PC-9 (cell line): Measurements from ENCODE around the gene NECTIN1. TPM values are rescaled to one million over a fixed set of nuclear protein-coding genes. Genes with fewer than 3 reads are reported as not detected.

Source experiments
- BruUV-seq: library from RNA; stranded (reverse); fragments of 400-500 nt; replicated peaks from 2 replicates; lab custom pipeline; 2021; lab: Mats Ljungman, UMichigan
- CTCF ChIA-PET: fragments of 300-600 bp; sonication (Branson Sonifier 250); formaldehyde crosslinking; loops from one replicate; lab custom pipeline; 2022; ENCODE audit warnings: antibody characterized with exemption; lab: Charles Lee
- POLR2A ChIA-PET: fragments of 300-600 bp; sonication (Branson Sonifier 250); formaldehyde crosslinking; loops from one replicate; lab custom pipeline; 2022; ENCODE audit warnings: antibody characterized with exemption; ENCODE audit not compliant: unreplicated experiment; lab: Charles Lee
- DNase-seq, 2 experiments: peaks; one replicate each; pipeline versions ENCODE4 v3.0.0 to v3.0.0-alpha.2; 2015 to 2022; ENCODE audit warnings: mixed read lengths in 1 of 2
- H2AFZ ChIP-seq: fragments of 200-600 bp; sonication (generic); 2 replicates; pipeline ENCODE4 v1.8.1; 2017; ENCODE audit warnings: antibody characterized with exemption
- H3F3A ChIP-seq: fragments of 200-600 bp; sonication (generic); 2 replicates; pipeline ENCODE4 v1.8.1; 2017; ENCODE audit warnings: antibody characterized with exemption, mild to moderate bottlenecking, low read depth; ENCODE audit not compliant: insufficient read depth
- H3K27ac ChIP-seq: fragments of 200-600 bp; sonication (generic); 2 replicates; pipeline ENCODE4 v1.6.1; 2016; ENCODE audit warnings: mixed run types
- H3K27me3 ChIP-seq: fragments of 200-600 bp; sonication (generic); 2 replicates; pipeline ENCODE4 v1.6.1; 2016; ENCODE audit warnings: low read depth, mixed run types; ENCODE audit not compliant: insufficient read depth
- H3K36me3 ChIP-seq: fragments of 200-600 bp; sonication (generic); 2 replicates; pipeline ENCODE4 v1.6.1; 2016; ENCODE audit warnings: low read depth, mixed run types
- H3K4me1 ChIP-seq: fragments of 200-600 bp; sonication (generic); replicated peaks from 2 replicates; pipeline ENCODE4 v1.6.1; 2016; ENCODE audit warnings: mixed run types; ENCODE audit not compliant: insufficient read depth
- H3K4me2 ChIP-seq: fragments of 200-600 bp; sonication (generic); 2 replicates; pipeline ENCODE4 v1.6.1; 2017; ENCODE audit warnings: mixed run types
- H3K4me3 ChIP-seq: fragments of 200-600 bp; sonication (generic); 2 replicates; pipeline ENCODE4 v1.6.1; 2016; ENCODE audit warnings: mixed run types
- H3K79me2 ChIP-seq: fragments of 200-600 bp; sonication (generic); 2 replicates; pipeline ENCODE4 v1.6.1; 2017; ENCODE audit warnings: low read depth, mixed run types
- H3K9me2 ChIP-seq: fragments of 200-600 bp; sonication (generic); 2 replicates; pipeline ENCODE4 v1.8.1; 2017; ENCODE audit warnings: mild to moderate bottlenecking; ENCODE audit not compliant: insufficient read depth
- H3K9me3 ChIP-seq: fragments of 200-600 bp; sonication (generic); 2 replicates; pipeline ENCODE4 v1.8.1; 2016; ENCODE audit warnings: low read depth; ENCODE audit not compliant: insufficient read depth
- H4K20me1 ChIP-seq: fragments of 200-600 bp; sonication (generic); 2 replicates; pipeline ENCODE4 v1.8.1; 2017; ENCODE audit not compliant: insufficient read depth
- CTCF ChIP-seq: fragments of 200-600 bp; sonication (generic); conservative IDR thresholded peaks from 2 replicates; pipeline ENCODE4 v1.6.1; 2017; ENCODE audit warnings: mixed run types, antibody characterized with exemption, mild to moderate bottlenecking, moderate library complexity
- EZH2 ChIP-seq: fragments of 200-600 bp; sonication (generic); IDR thresholded peaks from 2 replicates; pipeline ENCODE4 v1.8.0; 2017; ENCODE audit warnings: antibody characterized with exemption, low read depth
- intact Hi-C: fragments of 100-400 bp; cut with micrococcal nuclease; formaldehyde crosslinking; loops from one replicate; pipeline ENCODE4 v1.10.0; 2022; ENCODE audit not compliant: unreplicated experiment
- total RNA-seq: library from RNA; stranded (reverse); gene quantifications from 2 replicates; pipeline ENCODE4 v1.2.3, GENCODE V29; 2021

Gene NECTIN1
- total RNA-seq, 1 experiment from 2014 or later, result 17.6 TPM

- H3F3A ChIP-seq, result no peaks in the 10 kb centered on the region
- no peak for TF ChIP-seq CTCF
- no peak for TF ChIP-seq EZH2
- CTCF ChIA-PET, result no interaction called here
- no peak overlapping the region for H3K4me2 ChIP-seq
- no TSS peak for BruUV-seq
- POLR2A ChIA-PET, result no interaction called here
- H3K4me1 ChIP-seq, result no peaks in the 10 kb centered on the region
- no peak overlapping the region for H3K4me3 ChIP-seq
- H3K9me2 ChIP-seq, result no peaks in the 10 kb centered on the region
- H4K20me1 ChIP-seq, result no peaks in the 10 kb centered on the region
- intact Hi-C loops, result loop anchor here (2.0 to 5.0 kb wide), 2 partner anchors 112 to 163 kb away; no protein-coding TSS in a partner anchor
- H3K79me2 ChIP-seq, result no peaks in the 10 kb centered on the region
- H2AFZ ChIP-seq, result no peak overlapping the region
- DNase-seq, result no peak
- H3K27ac ChIP-seq, result no peak overlapping the region
- H3K36me3 ChIP-seq, result no peaks in the 10 kb centered on the region
- H3K27me3 ChIP-seq, result 0 out of 2 replicates have a peak, but pooled peaks cover 6% of the 10 kb centered on the region
- no peaks in the 10 kb centered on the region for H3K9me3 ChIP-seq
Observed at GRCh38 chr11:119643876-119644225, 85.1 kb downstream of the NECTIN1 start.

GRCh38 chr11:119643212-119643875 lies 85.7 kb downstream of the NECTIN1 start:
- intact Hi-C loops, result loop anchor here (5.0 kb wide), 1 partner anchor 111 kb away; no protein-coding TSS in a partner anchor
- POLR2A ChIA-PET, result no interaction called here
- Histone ChIP-seq H4K20me1 (no peaks in the 10 kb centered on the region), H3K9me3 (no peaks in the 10 kb centered on the region), H3K27me3 (0 out of 2 replicates have a peak, but pooled peaks cover 6% of the 10 kb centered on the region), H3K4me3 (no peak overlapping the region), H2AFZ (no peak overlapping the region), H3F3A (no peaks in the 10 kb centered on the region), H3K79me2 (no peaks in the 10 kb centered on the region), H3K27ac (no peak overlapping the region), H3K36me3 (no peaks in the 10 kb centered on the region), H3K4me2 (no peak overlapping the region), H3K9me2 (no peaks in the 10 kb centered on the region), H3K4me1 (no peaks in the 10 kb centered on the region)
- TF ChIP-seq EZH2 (no peak), CTCF (no peak)
- DNase-seq, result no peak
- CTCF ChIA-PET, result no interaction called here
- no TSS peak for BruUV-seq

GRCh38 chr11:119641983-119642745 lies 86.8 kb downstream of the NECTIN1 start:
- Histone ChIP-seq H3K79me2 (no peaks in the 10 kb centered on the region), H4K20me1 (no peaks in the 10 kb centered on the region), H3K27ac (no peak overlapping the region), H3K27me3 (0 out of 2 replicates have a peak, but pooled peaks cover 6% of the 10 kb centered on the region), H3K4me1 (no peaks in the 10 kb centered on the region), H3K36me3 (no peaks in the 10 kb centered on the region), H3K9me2 (no peaks in the 10 kb centered on the region), H2AFZ (no peak overlapping the region), H3K4me3 (no peak overlapping the region), H3K4me2 (no peak overlapping the region), H3F3A (no peaks in the 10 kb centered on the region), H3K9me3 (no peaks in the 10 kb centered on the region)
- ChIA-PET CTCF (interaction anchor here (0.7 kb wide), 2 partner anchors 132 to 1835 kb away, joined by 7 to 8 read pairs; no protein-coding TSS in a partner anchor), POLR2A (no interaction called here)
- intact Hi-C loops, result loop anchor here (5.0 kb wide), 1 partner anchor 110 kb away; no protein-coding TSS in a partner anchor
- peak in 1 of 2 experiments; percentile 8 for DNase-seq
- no peak for TF ChIP-seq EZH2
- TF ChIP-seq CTCF, result peak; percentile 90
- BruUV-seq, result no TSS peak
